SK-N-SH (cell line): Measurements from ENCODE around the gene NECTIN2. TPM values are rescaled to one million over a fixed set of nuclear protein-coding genes. Genes with fewer than 3 reads are reported as not detected.
"Not testable (repeated sequence)": the region's sequence is repeated elsewhere in the genome, so short reads cannot be mapped to it uniquely, and the experiment has no call there.

Experiments
- CTCF ChIA-PET: fragments of 300-600, 350-600 bp; formaldehyde crosslinking; extraction: SDS; loops from one replicate; lab custom pipeline; 2021; lab: Yijun Ruan, JAX
- POLR2A ChIA-PET: fragments of 350-600 bp; sonication (Branson Sonifier 250); formaldehyde crosslinking; extraction: SDS; loops from one replicate; lab custom pipeline; 2020; ENCODE audit warnings: antibody characterized with exemption, inconsistent platforms; lab: Yijun Ruan, JAX
- DNase-seq: peaks from one replicate; pipeline ENCODE4 v3.0.0; 2012
- H2AFZ ChIP-seq: fragments of 200-600 bp; sonication (generic); 2 replicates; pipeline ENCODE4 v1.8.1; 2016; ENCODE audit warnings: antibody characterized with exemption, mild to moderate bottlenecking, low read depth
- H3F3A ChIP-seq: fragments of 200-600 bp; sonication (generic); replicated peaks from 2 replicates; pipeline ENCODE3; 2016; ENCODE audit warnings: antibody characterized with exemption, mild to moderate bottlenecking; ENCODE audit not compliant: insufficient read depth
- H3K27ac ChIP-seq, 2 experiments: fragments of 200-500 bp in 1 of 2; fragments of 200-600 bp in 1 of 2; sonication (Bioruptor generic) in 1 of 2; sonication (generic), shearing (Covaris generic) in 1 of 2; 2 replicates each; pipeline versions ENCODE4 v1.5.1 to v1.6.1; 2014 to 2016; ENCODE audit warnings: low read depth in 2 of 2, inconsistent platforms in 1 of 2, low read length in 1 of 2, mild to moderate bottlenecking in 1 of 2, mixed read lengths in 1 of 2
- H3K27me3 ChIP-seq: fragments of 200-600 bp; sonication (generic), shearing (Covaris generic); 2 replicates; pipeline ENCODE4 v1.6.1; 2016; ENCODE audit warnings: mixed run types; ENCODE audit not compliant: insufficient read depth
- H3K36me3 ChIP-seq, 2 experiments: fragments of 200-500 bp in 1 of 2; fragments of 200-600 bp in 1 of 2; sonication (Bioruptor generic) in 1 of 2; sonication (generic) in 1 of 2; replicated peaks in 1 of 2; 2 replicates each; pipeline versions ENCODE3 to v1.5.1; 2014 to 2016; ENCODE audit warnings: low read length in 1 of 2, mild to moderate bottlenecking in 1 of 2; ENCODE audit not compliant: insufficient read depth in 2 of 2, control insufficient read depth in 1 of 2
- H3K4me1 ChIP-seq, 2 experiments: fragments of 200-500 bp in 1 of 2; fragments of 200-600 bp in 1 of 2; sonication (Bioruptor generic) in 1 of 2; sonication (generic), shearing (Covaris generic) in 1 of 2; 2 replicates each; pipeline versions ENCODE4 v1.5.1 to v1.6.1; 2014 to 2016; ENCODE audit warnings: low read depth in 1 of 2, low read length in 1 of 2, mixed run types in 1 of 2; ENCODE audit not compliant: insufficient read depth in 2 of 2, control insufficient read depth in 1 of 2
- H3K4me2 ChIP-seq: fragments of 200-600 bp; sonication (generic), shearing (Covaris generic); 2 replicates; pipeline ENCODE4 v1.6.1; 2017; ENCODE audit warnings: mixed run types
- H3K4me3 ChIP-seq, 2 experiments: fragments of 200-500 bp in 1 of 2; fragments of 200-600 bp in 1 of 2; sonication (Bioruptor generic) in 1 of 2; sonication (generic), shearing (Covaris generic) in 1 of 2; 2 replicates each; pipeline versions ENCODE4 v1.5.1 to v1.8.1; 2014 to 2016; ENCODE audit warnings: low read depth in 2 of 2, inconsistent platforms in 1 of 2, low read length in 1 of 2, mild to moderate bottlenecking in 1 of 2, mixed read lengths in 1 of 2, moderate library complexity in 1 of 2
- H3K79me2 ChIP-seq: fragments of 200-600 bp; sonication (generic); 2 replicates; pipeline ENCODE4 v1.8.1; 2017; ENCODE audit warnings: mild to moderate bottlenecking; ENCODE audit not compliant: insufficient read depth
- H3K9ac ChIP-seq: fragments of 200-600 bp; sonication (generic); 2 replicates; pipeline ENCODE4 v1.6.1; 2017; ENCODE audit warnings: mixed run types
- H3K9me2 ChIP-seq: fragments of 200-600 bp; sonication (generic); 2 replicates; pipeline ENCODE4 v1.6.1; 2017; ENCODE audit warnings: mixed run types
- H3K9me3 ChIP-seq: fragments of 200-600 bp; sonication (generic); 2 replicates; pipeline ENCODE4 v1.6.1; 2017; ENCODE audit warnings: mixed run types, mild to moderate bottlenecking, moderate library complexity
- H4K20me1 ChIP-seq: fragments of 200-600 bp; sonication (generic); 2 replicates; pipeline ENCODE4 v1.6.1; 2017; ENCODE audit warnings: mild to moderate bottlenecking, mixed run types; ENCODE audit not compliant: insufficient read depth
- CHD2 ChIP-seq: fragments of 150-350 bp; IDR thresholded peaks from 2 replicates; pipeline ENCODE4 v1.6.1; 2018; ENCODE audit warnings: low read length; ENCODE audit not compliant: partially characterized antibody
- ELF1 ChIP-seq: IDR thresholded peaks from 2 replicates; pipeline ENCODE4 v1.4.0; 2012
- EP300 ChIP-seq, 2 experiments: IDR thresholded peaks; 2 replicates each; pipeline versions ENCODE4 v1.4.0 to v1.6.1; 2012; ENCODE audit warnings: borderline replicate concordance in 1 of 2, low read depth in 1 of 2, low read length in 1 of 2
- EZH2phosphoT487 ChIP-seq: fragments of 200-600 bp; sonication (generic); IDR thresholded peaks from 2 replicates; pipeline ENCODE4 v1.6.1; 2017; ENCODE audit warnings: low read depth, mixed run types, mild to moderate bottlenecking, antibody characterized with exemption, moderate library complexity, borderline replicate concordance
- FOXJ3 ChIP-seq: sonication (generic); formaldehyde crosslinking; IDR thresholded peaks from 2 replicates; pipeline ENCODE4 v1.5.1; 2020; ENCODE audit warnings: mild to moderate bottlenecking, missing genetic modification reagents
- FOXM1 ChIP-seq: IDR thresholded peaks from 2 replicates; pipeline ENCODE4 v1.4.0; 2012; ENCODE audit warnings: low read depth, mild to moderate bottlenecking
- GABPA ChIP-seq: IDR thresholded peaks from 2 replicates; pipeline ENCODE4 v1.4.0; 2012; ENCODE audit warnings: low read depth, mild to moderate bottlenecking
- MEF2A ChIP-seq: IDR thresholded peaks from 2 replicates; pipeline ENCODE4 v1.4.0; 2012; ENCODE audit warnings: low read depth, borderline replicate concordance
- MXI1 ChIP-seq: IDR thresholded peaks from 2 replicates; pipeline ENCODE4 v1.6.1; 2012; ENCODE audit warnings: mild to moderate bottlenecking, low read depth, low read length, improper control_type of control experiment
- NRF1 ChIP-seq: IDR thresholded peaks from 2 replicates; pipeline ENCODE4 v1.6.1; 2012; ENCODE audit warnings: low read depth, mild to moderate bottlenecking, low read length
- RCOR1 ChIP-seq: fragments of 150-350 bp; IDR thresholded peaks from 2 replicates; pipeline ENCODE4 v1.6.1; 2017; ENCODE audit warnings: antibody characterized with exemption, low read length
- RFX5 ChIP-seq: IDR thresholded peaks from 2 replicates; pipeline ENCODE4 v1.6.1; 2012; ENCODE audit warnings: mild to moderate bottlenecking, improper control_type of control experiment, low read length
- SMC3 ChIP-seq: IDR thresholded peaks from 2 replicates; pipeline ENCODE4 v1.6.1; 2012; ENCODE audit warnings: low read depth, low read length, improper control_type of control experiment
- WGBS: methylation state at CpG from one replicate; pipeline ENCODE4 v1.1.6; 2017; ENCODE audit warnings: low lambda C conversion rate; 5-methylcytosine and 5-hydroxymethylcytosine counted together
- polyA plus RNA-seq, 3 experiments: library from polyadenylated mRNA; depleted of rRNA; stranded (reverse); fragments of >200 nt; gene quantifications; 2 replicates each; pipeline ENCODE4 v1.2.3, GENCODE V29; 2012
- TF ChIP-seq, protein P1 (sequence below): fragments of 200-600 bp; sonication (generic); IDR thresholded peaks from 2 replicates; pipeline ENCODE4 v1.6.1; 2017; ENCODE audit warnings: antibody characterized with exemption, mild to moderate bottlenecking, moderate library complexity
- TF ChIP-seq, protein P2 (sequence below): IDR thresholded peaks from 2 replicates; pipeline ENCODE4 v1.4.0; 2012; ENCODE audit warnings: low read depth, borderline replicate concordance
- TF ChIP-seq, protein P3 (sequence below): fragments of 150-350 bp; IDR thresholded peaks from 2 replicates; pipeline ENCODE4 v1.6.1; 2016; ENCODE audit warnings: mild to moderate bottlenecking, low read depth, low read length
- TF ChIP-seq, protein P4 (sequence below): IDR thresholded peaks from 2 replicates; pipeline ENCODE4 v1.4.0; 2012; ENCODE audit warnings: low read depth, borderline replicate concordance

NECTIN2 gene
- polyA plus RNA-seq, 1 of the 3 experiments (the other 2 are of a cell fraction): 121 TPM

DNA sequence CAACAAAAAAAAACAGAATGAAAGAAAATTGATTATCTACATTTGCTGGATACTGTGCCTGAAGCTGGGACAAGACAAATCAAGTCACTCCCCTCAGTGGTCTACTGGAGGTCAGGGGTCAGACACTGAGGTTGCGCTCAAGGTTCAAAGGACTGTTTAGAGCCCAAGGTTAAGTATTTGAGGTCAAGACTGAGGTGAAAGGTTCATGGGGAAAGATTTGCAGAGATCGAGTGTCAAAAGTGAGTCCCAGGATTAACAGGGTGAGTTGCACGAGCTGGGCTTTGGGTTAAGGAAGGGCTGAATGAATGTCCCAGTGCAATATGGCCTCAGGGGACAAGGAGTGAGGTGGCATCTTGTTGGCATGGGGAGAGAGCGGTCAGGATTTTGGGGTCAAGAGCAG is 41.6 kb downstream of the NECTIN2 start:
- DNase-seq: no peak
- POLR2A ChIA-PET: no interaction called here
- H3K4me1 ChIP-seq: peaks cover 8 to 18% of the 10 kb centered on the region in 2 experiments; a peak in 2 of 4 replicates
- no peaks in the 10 kb centered on the region for H4K20me1 ChIP-seq
- no peak overlapping the region for H3K27ac ChIP-seq
- 82% methylated on average over 4 of the region's 4 CpGs for WGBS
- peaks cover 0 to 11% of the 10 kb centered on the region in 2 experiments for H3K36me3 ChIP-seq
- no peak overlapping the region for H2AFZ ChIP-seq
- no peaks in the 10 kb centered on the region for H3K9me3 ChIP-seq
- peaks cover 27% of the 10 kb centered on the region for H3F3A ChIP-seq
- no peak overlapping the region for H3K4me2 ChIP-seq
- CTCF ChIA-PET: no interaction called here
- TF ChIP-seq GABPA (no peak), EZH2phosphoT487 (no peak), RCOR1 (no peak), RFX5 (no peak), FOXJ3 (CRISPR knock-in tag) (no peak), NRF1 (no peak), FOXM1 (no peak), EP300 (IDR thresholded peaks at IDR 0.05; ENCODE audit: borderline replicate concordance in 1 of 2, low read depth in 1 of 2, low read length in 1 of 2) (no peak), CHD2 (no peak), MEF2A (no peak), ELF1 (no peak), SMC3 (no peak), MXI1 (no peak)
- TF ChIP-seq, protein P1, sequence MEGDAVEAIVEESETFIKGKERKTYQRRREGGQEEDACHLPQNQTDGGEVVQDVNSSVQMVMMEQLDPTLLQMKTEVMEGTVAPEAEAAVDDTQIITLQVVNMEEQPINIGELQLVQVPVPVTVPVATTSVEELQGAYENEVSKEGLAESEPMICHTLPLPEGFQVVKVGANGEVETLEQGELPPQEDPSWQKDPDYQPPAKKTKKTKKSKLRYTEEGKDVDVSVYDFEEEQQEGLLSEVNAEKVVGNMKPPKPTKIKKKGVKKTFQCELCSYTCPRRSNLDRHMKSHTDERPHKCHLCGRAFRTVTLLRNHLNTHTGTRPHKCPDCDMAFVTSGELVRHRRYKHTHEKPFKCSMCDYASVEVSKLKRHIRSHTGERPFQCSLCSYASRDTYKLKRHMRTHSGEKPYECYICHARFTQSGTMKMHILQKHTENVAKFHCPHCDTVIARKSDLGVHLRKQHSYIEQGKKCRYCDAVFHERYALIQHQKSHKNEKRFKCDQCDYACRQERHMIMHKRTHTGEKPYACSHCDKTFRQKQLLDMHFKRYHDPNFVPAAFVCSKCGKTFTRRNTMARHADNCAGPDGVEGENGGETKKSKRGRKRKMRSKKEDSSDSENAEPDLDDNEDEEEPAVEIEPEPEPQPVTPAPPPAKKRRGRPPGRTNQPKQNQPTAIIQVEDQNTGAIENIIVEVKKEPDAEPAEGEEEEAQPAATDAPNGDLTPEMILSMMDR: no peak
- TF ChIP-seq, protein P2, sequence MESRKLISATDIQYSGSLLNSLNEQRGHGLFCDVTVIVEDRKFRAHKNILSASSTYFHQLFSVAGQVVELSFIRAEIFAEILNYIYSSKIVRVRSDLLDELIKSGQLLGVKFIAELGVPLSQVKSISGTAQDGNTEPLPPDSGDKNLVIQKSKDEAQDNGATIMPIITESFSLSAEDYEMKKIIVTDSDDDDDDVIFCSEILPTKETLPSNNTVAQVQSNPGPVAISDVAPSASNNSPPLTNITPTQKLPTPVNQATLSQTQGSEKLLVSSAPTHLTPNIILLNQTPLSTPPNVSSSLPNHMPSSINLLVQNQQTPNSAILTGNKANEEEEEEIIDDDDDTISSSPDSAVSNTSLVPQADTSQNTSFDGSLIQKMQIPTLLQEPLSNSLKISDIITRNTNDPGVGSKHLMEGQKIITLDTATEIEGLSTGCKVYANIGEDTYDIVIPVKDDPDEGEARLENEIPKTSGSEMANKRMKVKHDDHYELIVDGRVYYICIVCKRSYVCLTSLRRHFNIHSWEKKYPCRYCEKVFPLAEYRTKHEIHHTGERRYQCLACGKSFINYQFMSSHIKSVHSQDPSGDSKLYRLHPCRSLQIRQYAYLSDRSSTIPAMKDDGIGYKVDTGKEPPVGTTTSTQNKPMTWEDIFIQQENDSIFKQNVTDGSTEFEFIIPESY: no peak
- TF ChIP-seq, protein P3, sequence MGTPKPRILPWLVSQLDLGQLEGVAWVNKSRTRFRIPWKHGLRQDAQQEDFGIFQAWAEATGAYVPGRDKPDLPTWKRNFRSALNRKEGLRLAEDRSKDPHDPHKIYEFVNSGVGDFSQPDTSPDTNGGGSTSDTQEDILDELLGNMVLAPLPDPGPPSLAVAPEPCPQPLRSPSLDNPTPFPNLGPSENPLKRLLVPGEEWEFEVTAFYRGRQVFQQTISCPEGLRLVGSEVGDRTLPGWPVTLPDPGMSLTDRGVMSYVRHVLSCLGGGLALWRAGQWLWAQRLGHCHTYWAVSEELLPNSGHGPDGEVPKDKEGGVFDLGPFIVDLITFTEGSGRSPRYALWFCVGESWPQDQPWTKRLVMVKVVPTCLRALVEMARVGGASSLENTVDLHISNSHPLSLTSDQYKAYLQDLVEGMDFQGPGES: no peak
- TF ChIP-seq, protein P4, sequence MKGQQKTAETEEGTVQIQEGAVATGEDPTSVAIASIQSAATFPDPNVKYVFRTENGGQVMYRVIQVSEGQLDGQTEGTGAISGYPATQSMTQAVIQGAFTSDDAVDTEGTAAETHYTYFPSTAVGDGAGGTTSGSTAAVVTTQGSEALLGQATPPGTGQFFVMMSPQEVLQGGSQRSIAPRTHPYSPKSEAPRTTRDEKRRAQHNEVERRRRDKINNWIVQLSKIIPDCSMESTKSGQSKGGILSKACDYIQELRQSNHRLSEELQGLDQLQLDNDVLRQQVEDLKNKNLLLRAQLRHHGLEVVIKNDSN: no peak
- no peaks in the 10 kb centered on the region for H3K27me3 ChIP-seq
- no peak overlapping the region for H3K4me3 ChIP-seq
- peaks cover 17% of the 10 kb centered on the region for H3K79me2 ChIP-seq
- H3K9ac ChIP-seq: no peak overlapping the region
- H3K9me2 ChIP-seq: no peaks in the 10 kb centered on the region

DNA sequence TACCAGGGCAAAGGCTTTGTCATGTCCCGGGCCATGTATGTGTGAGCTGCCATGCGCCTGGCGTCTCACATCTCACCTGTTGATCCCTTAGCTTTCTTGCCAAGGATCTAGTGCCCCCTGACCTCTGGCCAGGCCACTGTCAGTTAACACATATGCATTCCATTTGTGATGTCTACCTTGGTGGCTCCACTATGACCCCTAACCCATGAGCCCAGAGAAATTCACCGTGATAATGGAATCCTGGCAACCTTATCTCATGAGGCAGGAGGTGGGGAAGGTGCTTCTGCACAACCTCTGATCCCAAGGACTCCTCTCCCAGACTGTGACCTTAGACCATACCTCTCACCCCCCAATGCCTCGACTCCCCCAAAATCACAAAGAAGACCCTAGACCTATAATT is 42.2 kb downstream of the NECTIN2 start:
- H4K20me1 ChIP-seq, H3K4me3 ChIP-seq, H3K9me3 ChIP-seq, H3K4me2 ChIP-seq, H3K9ac ChIP-seq, CTCF ChIA-PET, H3K9me2 ChIP-seq, DNase-seq, H2AFZ ChIP-seq, H3K27ac ChIP-seq, H3K27me3 ChIP-seq, POLR2A ChIA-PET: not testable (repeated sequence)
- peaks cover 26% of the 10 kb centered on the region for H3F3A ChIP-seq
- peaks cover 8 to 21% of the 10 kb centered on the region in 2 experiments; a peak in 2 of 4 replicates for H3K4me1 ChIP-seq
- WGBS: 93% methylated on average over 5 of the region's 5 CpGs
- H3K79me2 ChIP-seq: peaks cover 24% of the 10 kb centered on the region
- peaks cover under 1 to 18% of the 10 kb centered on the region in 2 experiments for H3K36me3 ChIP-seq
